ENCODE data around the gene IMMP2L. TPM values are rescaled to one million over a fixed set of nuclear protein-coding genes. Genes with fewer than 3 reads are reported as not detected.

The IMMP2L gene
- total RNA-seq, 1 donor from 2014 or later, result 14.8 TPM

DNA sequence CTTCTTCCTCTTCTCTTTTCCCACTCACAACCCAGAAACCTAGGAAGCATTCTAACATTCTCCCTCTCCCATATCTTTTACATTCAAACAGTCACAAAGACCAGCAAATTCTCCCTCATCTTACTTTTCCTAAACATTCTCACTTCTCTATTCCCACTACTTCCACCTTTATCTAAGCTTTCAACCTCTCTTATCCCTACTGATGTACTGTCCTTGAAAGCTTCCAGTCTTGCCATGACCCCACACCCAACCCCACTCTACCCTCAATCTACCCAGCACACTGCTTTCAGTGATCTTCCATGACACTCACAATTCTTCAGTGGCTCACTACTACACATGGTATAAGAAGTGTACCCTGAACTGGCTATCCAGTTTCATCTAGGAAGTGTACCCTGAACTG, 5.3 kb downstream of the IMMP2L start:
- DNase-seq, result no peak

DNA sequence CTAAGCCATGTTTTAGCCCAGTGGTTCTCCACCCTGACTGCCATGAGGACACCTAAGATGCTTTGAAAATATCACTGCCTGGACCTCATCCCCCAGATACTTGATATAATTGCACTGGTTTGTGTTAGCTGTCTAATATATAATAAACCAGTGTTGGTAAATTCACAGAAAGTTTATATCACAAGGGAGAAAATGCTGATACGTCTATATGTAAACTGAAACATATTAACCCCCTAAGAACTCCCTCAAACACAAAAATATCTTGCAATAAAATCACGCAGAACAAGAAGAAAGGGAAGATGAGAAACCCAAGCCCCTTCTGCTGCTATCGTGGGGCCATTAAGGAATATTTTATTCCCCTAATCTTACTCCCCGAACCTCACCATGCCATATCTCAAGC, 8.2 kb downstream of the IMMP2L start:
- DNase-seq, result no peak

DNA sequence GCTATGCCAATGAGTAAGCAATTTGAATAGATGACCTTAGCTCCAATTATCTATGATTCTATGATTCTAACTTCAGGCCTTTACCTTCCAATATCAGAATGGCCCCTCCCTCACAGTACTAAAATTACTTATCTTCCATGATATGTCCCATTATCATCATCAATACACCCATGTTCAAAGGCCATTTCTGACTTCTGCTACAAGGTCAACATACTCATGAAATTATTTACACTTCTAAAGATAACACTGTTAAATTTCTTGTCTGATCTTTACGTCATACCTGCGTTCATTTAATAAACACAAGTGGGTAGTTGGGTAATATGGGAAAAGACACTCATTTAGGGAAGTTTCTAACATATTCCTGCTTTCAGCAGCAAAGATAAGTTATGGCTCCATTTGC, 21.2 kb downstream of the IMMP2L start:
- DNase-seq, result no peak

DNA sequence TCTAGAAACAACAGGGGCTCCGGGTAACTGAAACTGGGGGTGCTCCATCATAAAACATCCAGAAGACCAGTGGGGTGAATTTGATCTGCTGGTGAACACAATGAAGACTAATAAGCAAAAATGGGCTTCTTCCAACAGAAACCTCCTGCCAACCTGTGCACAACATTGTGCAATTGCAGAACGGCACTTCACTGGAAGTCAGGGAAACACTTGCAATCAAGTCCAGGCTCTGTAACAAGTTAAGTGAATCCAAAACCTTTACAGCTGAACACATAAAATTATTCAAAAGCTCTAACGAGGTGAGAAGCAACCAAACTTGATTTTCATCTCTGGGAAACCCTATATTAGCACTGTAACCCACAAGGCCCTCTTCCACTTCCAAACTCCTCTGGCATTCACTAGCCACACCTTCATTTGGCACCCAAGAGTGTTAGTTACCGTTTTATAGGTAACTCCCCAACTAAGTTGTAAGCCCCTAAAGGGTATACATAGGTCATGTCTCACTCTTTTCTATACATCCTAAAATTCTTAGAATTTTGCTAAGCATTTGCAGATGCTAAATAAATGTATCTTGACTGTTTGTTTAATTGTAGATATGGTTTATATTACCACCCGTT, 22.0 kb downstream of the IMMP2L start:
- no peak for DNase-seq

DNA sequence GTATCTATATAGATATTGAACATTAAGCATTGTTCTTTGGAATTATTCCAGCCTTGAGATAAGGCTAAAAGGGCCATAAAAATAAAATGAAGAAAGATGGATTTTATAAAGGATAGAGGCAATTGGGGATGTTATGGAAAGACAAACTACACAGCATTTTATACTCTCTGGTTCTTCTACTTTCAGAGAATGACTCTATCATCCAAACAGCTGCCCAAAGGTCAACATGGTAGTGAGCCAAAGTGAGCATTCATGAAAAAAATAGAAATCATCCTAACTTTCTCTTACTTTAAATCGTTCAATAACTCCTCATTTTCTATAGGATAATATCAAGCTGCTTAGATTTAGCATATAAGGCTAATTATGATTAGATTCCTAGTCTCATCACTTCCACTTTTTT, 25.2 kb downstream of the IMMP2L start:
- no peak for DNase-seq

DNA sequence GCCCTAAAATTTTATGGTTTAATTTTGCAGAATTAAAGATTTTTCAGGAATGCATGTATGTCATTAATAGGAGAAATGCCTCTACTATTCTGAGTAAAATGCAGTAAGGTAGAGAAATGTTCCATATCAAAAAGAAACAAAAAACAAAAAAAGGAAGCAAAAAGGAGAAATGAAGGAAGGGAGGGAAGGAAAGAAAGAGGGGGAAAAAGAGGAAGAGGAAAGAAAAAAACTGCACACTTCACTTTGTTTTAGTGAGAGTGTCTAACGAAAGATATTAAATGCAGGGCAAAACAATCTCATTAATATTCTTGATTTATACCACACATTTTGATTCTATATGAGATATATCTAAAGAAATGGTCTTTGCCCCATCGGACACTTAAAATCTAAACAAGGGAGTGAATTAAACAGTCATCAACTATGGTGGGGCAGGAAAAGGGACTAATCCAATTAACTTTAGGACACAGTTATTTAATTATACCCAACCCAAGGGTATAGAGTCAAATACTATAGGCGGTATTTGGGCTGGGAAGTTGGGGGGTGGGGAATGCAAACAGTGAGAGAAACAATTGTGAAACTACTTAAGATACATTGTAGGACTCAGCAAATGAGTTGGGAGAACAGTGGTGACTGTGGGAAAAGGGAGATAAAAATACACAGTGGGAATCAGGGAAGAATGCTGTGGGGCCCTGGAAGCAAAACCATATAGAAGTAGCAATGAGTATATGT, 27.0 kb downstream of the IMMP2L start:
- no peak for DNase-seq

DNA sequence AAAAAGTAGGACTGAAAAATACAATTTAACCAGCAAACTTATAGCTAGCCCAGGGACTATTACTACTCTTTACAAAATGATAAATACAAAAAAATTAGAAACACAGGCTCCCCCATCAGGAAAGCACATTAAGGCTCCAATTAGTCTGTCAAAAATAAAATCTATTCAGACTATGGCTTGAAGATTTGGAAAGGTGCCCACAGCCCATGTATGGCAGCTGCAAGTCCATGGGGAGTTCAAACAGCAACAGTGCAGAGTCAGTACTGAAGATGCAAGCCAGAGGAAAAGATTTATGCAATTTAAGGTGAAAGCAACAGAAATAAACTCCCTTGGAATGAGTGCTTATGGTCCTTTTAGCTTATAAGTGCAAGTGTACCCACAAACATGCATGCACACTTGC, 29.7 kb downstream of the IMMP2L start:
- no peak for DNase-seq

DNA sequence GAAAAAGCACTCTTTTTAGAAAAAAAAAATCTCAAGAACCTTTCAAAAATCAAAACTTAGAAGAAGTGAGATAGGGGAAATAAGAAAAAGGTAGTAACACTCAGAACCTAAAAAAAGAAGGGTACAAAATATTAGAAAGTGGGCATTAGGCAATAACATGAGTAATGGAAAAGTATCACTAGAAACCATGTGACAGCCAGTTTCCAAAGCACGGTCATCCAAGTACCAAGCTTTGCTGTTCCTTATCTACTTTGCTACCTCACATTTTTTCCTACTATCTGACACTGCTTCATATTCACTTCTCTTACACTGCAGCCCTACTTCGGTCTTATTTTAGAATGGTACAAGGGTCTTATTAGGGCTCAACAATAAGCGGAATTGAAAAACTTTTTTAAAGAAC, 30.3 kb downstream of the IMMP2L start:
- DNase-seq, result no peak

DNA sequence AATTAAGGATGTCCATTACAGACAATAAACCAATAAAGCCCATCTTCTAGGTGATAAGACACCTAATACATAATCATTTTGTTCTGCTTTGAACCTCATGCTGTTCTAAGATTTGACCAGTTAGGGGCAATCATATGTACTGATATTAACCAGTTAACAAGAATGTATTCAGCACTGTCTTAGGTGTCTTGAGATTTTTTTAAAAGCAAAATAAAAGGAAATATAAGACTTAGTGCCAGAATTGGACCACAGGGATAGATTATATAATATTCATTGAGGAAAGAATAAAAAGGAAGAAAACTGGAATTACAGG, 32.0 kb downstream of the IMMP2L start:
- no peak for DNase-seq

DNA sequence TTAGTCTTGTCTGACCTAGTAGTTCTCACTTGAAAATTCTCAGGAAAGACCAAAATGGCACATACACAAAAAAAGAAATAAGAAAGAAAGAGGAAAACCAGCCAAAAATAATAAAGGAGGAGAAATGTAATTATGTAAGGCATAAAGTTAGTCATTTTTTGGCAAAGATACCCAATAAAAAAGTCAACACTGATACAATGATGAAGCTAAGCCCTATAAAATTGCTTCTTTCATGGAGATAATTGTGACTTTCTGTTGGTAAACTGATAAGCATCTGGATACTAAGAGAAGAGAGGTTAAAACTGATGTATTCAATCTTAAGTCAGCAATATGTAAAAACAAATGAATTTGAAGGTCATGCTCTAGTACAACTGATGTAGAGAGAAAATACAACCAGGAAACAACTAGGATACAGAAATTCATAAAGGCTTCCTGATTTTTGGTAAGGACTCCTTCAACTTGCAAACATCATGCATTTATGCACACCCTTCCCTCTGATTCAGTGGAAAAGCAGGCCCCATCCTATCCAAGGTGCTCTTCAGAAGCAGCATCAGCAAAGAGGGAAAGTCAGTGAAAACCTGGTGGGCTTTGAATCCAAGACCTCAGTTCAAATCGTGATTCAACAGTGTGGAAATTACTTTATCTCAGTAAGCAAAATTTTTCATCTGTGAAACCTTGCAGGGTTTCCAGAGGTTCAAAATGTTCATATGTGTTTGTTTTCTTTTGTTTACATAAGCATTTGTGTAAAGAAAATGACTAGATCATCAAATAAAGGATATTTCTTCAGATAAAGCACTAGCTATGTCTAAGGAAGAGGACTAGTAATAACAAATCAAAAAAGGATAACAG, 32.6 kb downstream of the IMMP2L start:
- DNase-seq, result no peak

DNA sequence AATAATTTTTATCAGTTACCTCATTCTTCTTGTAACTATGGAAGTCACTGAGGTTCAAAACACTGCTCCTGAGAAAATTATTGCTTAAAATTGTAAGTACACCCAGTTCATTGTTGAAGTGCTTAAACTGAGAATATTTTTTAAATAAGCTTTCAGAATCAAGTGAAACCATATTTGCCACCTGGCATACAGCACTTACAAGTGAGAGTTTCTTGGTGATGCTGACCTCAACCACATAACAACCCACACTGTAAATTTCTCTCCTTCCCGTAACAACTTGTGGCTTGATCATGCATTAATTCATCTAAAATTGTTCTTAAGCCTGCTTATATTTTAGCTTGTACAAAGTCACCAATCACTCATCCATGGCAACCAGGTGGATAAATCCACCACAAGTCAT, 34.0 kb downstream of the IMMP2L start:
- no peak for DNase-seq

DNA sequence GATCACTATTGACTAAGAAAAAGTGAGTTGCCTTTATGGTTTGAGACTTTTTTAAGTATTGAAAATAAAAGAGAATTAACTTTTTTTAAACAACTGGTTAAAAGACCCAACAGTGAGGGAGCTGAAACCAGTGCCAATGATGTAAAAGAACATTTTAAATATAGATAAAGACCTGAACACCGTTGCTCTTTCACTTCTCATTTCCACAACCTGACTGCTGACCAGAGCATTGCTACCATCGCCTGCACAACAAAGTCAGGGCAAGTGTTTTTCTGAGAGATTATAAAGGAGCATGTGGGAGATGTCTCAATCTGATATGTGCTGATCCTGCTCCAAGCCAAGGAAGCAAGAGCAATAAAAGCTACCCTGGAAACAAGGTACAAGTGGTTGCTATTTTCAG, 34.7 kb downstream of the IMMP2L start:
- DNase-seq, result no peak

DNA sequence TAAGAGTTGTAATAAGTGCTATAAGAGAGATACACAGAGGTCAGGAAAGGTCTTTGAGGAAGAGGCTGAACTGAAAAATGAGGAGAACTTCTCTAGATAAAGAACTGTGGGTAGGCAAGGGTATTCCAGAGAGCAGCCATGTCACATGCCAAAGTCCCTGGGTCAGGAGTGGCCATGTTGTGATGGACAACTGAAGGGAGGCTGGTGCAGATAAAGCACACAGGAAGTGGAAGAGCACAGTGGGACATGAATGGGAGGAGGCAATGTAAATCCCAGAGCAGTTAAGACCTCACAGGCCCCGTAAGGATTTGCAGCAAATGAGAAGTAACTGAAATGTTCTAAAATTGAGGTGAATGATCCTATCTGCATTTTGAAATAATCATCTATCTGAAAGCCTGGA, 37.2 kb downstream of the IMMP2L start:
- DNase-seq, result no peak

DNA sequence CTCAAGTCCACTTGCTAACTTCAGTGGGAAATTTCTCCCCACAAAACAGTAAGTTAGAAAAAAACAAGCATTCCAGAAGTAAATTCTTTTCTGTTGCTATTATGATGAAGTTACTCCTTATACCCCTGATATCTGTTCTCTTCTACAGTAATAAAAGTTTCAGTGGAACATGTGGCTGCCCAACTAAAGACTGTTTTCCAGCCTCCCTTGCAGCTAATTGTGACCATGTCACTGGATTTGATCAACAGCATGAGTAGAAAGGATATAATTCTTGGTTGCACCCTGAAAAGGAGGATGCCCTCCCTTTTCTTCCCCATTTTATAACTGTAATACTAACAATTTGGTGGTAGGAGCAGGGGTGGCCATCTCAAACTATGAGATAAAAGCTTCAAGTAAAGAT, 40.6 kb downstream of the IMMP2L start:
- DNase-seq, result no peak

DNA sequence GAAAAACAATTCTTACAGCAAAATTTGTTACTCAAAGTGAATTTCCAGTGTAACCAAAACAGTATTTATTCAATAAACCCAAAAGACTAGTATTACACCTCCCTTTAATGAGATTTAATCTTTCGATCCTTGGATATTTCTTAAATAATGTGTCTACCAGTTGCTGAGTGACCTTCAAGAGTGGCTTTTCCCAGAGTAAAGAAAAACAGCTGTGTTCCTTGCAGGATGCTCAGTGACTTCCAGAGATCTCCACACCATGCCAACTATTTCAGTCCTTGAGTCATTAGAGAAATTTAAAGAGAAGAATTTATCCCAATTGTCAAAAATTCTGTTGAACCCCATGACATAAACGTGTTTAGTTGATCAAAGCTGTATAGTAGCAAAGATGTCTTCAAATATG, 44.0 kb downstream of the IMMP2L start:
- DNase-seq, result no peak

DNA sequence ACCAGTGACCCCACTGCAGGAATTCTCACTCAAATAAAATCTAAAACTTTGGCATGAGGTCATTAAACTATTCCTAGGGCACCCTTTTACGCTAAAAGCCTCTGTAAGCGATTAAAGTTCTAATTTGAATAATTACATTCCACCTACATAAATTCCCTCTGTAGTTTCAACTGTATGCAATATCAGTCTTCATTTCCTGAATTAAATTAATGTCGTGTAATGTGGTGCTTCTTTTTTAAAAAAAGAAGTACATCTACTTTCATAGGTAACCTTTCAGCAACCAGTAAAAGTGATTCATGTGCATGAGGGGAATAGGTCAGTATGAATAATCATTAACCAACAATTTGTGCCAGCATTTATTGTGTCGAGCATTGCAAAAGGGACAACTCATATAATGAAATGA, 44.7 kb downstream of the IMMP2L start:
- DNase-seq, result no peak

DNA sequence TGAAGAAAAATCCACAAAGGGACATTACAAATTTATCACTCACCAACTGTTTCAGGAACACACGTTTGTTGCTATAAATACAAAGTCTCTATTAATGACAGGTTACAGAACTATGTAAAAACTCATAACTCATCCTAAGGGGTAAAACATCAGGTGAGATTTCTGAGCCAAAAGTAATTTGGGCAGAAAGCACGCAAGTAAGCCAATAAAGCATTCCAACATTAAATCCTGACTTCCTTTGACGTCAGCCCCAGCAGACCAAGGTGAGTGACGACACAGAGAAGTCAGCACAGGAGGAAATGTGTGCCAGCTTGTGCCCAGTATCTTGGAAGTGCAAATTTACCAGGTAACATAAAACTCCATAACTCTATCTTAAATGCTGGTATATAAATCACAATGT, 45.7 kb downstream of the IMMP2L start:
- DNase-seq, result no peak

DNA sequence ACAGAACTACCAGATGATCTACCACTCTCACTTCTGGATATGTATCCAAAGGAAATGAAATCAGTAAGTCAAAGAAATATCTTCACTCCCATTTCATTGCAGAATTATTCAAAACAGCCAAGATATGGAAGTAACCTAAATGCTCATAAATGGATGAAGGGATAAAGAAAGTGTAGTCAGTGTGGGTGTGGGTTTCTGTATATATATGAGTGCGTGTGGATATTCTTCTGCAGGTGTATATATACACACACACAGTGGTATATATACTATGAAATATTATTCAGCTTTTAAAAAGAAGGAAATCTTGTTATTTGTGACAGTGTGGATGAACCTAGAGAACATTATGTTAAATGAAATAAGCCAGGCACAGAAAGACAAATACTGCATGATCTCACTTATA, 48.7 kb downstream of the IMMP2L start:
- no peak for DNase-seq

DNA sequence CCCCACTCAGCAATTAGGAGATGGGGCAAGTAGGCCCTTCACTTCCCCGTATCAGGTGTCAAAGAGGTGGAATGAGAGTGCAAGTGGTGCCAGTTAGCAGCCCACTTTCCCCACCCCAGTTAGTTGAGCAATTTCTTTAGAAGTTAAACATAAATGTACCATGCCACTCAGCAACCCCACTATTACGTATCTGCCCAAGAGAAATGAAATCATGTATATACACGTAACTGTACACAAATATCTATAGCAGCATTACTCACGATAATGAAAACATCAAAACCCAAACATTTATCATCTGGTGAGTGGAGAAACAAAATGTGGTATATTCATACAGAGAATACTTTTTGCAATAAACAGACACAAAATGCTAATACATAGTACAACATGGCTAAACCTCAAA, 50.4 kb downstream of the IMMP2L start:
- no peak for DNase-seq

DNA sequence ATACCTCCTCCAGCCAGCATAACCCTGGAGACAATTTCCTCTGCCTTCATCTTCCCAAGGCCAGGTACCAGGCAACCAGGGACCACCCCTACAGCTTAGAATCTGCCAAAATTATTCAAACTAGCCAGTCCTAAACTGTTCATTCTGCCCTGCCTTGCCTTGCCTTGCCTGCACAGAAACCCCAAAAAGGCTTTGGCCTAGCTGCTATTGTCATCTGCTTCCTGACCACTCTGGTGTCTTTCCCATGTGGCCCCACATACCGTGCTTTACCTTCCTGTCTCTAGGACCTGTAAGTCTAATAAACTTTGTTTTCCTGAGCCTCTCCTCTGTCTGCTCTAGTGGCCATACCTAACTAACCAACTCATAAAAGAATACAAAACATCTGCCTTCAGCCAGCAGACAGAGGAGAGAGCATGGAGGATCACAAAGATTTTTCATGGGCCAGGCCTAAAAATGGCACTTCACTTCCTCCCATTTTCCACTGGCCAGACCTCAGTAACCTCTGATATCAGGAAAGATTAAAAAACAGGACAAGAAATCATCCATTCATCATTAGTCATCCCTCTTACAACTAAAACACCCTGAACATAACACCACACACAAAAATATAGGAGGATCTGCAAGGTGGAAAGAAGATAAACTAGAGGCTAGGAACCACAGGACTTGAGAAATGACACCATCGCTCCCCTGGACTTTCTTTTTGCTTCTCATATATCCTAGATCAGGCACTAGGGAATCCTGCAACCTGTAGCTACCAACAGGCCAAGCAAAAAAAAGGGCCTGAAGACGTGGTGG, 51.5 kb downstream of the IMMP2L start:
- DNase-seq, result no peak

DNA sequence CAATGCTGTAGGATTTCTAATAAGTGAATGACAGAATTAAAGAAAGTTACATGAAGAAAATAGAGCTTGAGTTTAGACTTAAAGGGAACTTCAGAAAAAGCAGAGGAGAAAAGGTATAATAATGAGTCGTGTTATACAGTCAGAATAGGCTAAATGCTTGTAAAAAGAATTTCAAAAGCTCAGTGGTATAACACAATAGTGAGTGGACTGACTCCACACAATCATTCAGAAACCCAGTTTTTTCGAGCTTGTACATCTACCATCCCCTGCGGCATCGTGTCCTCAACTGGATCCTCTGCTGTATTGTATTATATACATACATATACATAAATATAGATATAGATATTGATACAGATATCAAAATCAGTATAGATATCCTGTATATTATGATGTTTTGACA, 52.2 kb downstream of the IMMP2L start:
- DNase-seq, result no peak

DNA sequence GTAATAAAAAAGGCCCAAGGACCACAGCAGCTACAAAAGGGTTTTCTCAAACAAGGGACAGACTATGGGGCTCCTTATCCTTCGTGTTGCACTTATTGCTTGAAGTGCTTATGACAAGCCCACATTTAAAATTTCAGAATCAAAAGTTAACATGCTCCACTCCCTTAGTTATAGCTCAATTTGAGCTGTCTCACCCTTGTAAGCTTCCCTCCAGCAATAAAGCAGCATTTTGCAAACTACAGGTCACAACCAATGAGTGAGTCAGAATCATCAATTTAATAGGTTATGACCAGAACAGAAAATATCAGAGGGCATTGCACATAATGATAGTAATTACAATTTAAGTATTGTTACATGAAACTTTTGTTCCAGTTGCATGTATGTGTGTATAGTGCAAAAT, 53.0 kb downstream of the IMMP2L start:
- DNase-seq, result no peak

DNA sequence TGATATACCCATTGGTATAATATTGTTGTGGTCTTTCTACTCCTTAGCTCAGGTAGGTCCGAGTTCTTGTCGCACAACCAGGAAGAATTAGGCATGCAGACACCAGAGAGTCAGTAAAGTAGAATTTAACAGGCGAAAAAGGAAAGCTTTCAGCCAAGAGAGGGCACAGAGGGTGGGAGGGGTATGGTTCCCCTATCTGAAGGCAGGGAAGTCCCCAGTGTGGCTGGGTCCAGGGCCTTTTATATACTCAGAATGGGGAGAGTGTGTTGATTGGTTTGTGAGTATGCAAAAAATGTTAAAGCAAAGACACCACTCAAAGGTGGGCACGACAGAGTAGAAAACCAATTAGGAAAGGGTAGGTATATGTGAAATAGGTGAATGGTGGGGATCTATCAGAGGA, 53.9 kb downstream of the IMMP2L start:
- DNase-seq, result no peak

Measured in occipital lobe (tissue), 2 donors.